ENCODE measurements around the gene FASTKD3.

- TF ChIP-seq CTCF (IDR thresholded peaks at IDR 0.05), result no peak
- TF ChIP-seq EP300 (IDR thresholded peaks at IDR 0.05), result no peak
- no peak for TF ChIP-seq POLR2A (IDR thresholded peaks at IDR 0.05)
These were observed 13.0 kb upstream of the FASTKD3 start for GRCh38 chr5:7881816-7882215.
